GM18907 (cell line): ENCODE results near the gene PTPRO.

Source experiments
- ATAC-seq: cut with Tn5 transposase; IDR thresholded peaks from one replicate; pipeline ENCODE4 v1.9.1; 2021; ENCODE audit warnings: mild to moderate bottlenecking, moderate library complexity; ENCODE audit not compliant: unreplicated experiment

Gene PTPRO

DNA sequence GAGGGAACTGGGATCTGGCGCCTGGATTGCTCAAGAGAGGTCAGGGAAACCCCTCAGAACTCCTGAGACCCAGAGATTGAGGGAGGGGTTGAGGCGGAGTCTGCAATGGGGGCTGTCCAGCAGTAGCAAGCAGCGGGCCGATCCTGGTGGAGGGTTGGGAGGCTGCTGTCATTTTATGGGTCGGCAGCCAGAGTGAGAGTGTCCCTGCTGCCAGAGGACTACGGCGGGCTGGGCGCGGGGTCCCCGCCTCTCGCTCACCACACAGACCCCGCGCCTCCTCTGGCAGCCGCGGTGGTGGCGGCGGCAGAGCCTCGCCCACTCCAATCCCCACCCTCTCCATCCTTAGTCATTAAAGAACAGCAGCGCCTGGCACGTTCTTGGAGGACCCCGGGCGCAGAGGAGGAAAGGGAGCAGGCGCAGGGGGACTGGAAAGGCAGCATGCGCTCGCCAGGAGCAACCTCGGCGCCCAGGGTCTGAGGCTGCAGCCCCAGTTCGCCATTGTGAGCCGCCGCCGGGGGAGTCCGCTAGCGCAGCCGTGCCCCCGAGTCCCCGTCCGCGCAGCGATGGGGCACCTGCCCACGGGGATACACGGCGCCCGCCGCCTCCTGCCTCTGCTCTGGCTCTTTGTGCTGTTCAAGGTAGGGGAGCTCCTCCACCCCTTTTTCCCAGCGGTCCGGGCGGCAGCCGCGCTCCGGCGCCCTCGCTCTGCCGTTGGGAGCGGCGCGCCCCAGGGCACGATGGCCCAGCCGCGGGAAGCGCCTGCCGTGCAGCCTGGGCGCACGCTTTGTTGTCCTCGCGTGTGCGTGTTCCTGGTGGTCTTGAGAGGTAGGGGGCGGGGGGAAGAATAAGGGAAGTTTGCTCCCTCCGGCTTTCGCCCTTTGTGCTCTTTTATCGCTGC, at the start of gene PTPRO:
TSS of gene PTPRO (plus strand) at position 345 of the 898 bp plus-strand sequence.
- no peak for ATAC-seq

DNA sequence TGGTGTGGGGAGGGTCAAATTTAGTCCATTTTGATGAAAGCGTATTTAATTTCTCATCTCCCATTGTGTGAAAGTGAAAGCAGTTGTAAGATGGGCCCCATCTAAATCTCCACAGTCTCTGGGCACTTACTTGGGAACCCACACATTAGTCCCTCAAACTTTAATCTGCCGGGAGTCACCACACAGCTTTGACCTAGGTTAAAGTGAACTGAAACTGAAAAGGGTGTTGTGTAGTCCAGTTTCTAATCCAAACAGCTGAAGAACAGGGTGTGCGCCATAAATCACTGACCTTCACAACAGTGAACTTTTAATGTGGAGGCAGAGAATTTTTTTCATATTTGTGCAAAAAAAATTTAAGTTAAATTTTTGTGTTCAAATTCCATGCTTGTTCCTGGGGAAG, 48.4 kb upstream of the PTPRO start:
- ATAC-seq = no peak

DNA sequence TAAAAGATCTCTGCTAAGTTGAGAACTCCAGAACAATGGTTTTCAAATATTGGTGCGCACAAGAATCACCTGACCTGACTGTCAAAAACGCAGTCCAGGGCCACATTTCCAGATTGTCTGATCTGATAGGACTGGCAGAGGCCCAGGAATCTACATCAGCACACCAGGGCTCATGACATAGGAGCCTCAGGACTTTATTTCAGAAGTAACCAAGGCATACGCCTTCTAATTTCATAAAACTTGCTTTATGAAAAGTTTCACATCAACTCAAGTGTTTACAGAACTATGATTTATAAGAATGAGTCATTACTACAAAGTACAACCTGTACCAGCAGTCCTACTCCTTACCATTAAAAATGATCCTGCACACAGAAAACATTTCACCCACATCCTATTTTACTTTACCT, 47.7 kb upstream of the PTPRO start:
- no peak for ATAC-seq

DNA sequence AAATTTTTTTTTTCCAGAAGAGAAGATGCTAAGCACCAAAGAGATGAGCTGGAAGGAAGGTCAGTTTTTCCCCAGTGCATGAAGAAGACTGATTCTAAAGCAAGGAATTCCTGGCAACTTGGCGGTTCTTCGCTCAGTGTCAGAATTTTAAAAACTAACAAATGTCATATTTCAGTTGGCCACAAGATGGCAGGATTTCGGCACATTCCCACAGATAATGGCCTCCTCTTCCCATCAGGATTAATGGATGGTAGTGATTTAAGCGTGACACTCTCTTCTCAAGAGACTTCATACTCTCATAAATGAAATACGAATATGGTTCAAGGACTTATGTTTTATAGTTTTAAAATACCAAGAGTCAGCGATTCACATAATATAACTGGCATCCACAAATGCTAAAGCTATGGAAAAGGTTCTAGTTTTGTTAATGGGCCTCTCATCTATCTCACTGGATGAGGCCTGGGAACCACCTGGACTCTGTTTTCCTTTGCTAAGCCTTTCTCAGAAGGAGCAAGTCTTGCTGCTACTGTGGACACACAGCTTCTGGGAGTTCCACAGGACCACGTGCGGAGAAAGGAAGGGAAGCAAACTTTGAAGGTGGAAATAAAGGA, 46.1 kb upstream of the PTPRO start:
- ATAC-seq = no peak

DNA sequence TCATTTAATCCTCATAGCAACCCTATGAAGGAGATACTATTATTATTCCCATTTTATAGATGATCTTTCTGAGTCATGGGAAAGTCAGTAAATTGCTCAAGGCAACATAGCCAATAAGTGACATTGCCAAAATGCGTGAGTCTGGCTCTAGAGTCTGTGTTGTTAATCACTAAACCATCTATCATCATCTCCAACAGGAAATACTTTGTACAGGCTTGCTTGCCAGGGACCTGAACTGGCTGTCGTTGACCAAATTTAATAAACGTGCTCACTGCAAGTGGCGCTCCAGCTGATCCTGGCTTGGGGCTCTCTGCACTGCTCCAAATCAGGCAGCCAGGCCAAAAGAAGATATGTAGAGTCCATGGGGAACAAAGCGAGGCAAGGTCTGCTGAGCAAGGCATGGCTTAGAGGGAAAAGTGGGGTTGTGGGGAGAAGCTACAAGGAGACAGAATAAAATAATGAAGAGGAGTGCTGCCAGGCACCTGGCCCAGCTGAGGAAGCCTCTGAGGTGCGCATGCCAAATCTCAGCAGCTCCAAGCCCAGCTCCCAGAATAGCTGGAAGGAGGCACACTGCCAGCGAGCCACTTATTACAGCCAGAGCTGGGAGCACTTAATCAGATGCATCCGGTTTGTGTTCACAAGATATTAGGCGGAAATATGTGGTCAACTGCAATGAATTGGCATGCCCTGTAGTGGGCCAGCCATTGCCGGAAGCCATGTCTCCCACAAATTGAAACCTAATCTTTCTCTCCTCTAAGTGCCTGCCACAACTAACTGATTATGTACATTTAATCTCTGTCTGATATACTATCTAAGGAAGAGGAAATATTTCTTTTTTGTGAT, 43.3 kb upstream of the PTPRO start:
- peak; percentile 97 for ATAC-seq

DNA sequence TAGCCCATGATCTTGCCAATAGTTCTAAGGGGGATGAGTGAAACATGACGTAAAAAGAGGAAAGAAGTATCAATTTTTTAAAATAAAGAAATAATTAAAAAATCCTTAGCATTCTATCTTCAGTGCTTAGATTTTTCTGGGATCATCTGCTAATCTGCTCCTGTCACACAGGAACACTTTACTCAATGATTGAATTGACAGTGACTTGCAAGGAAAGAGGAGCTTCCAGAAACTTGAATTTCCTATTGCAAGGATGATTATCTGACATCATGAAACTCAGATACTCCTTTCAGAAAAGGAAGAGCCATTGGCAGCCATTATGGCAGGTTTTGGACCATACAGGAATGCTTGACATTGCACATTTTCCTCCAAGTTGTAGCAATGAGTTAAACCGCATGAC, 41.4 kb upstream of the PTPRO start:
- no peak for ATAC-seq

DNA sequence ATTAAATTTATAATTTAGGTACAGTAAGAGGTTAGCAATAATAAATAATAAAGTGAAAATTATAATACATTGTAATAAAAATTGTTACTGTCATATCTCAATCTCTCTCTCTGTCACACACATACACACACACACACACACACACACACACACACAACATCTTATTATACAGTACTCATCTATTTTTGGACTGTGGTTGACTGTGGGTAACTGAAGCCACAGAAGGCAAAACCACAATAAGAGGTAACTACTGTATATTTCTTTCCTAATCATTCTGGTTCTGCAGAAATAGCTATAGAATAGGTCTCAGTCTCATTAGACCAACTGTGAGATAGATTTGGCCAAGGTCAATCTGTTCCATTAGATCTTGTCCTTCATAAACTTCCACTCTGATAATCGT, 33.1 kb upstream of the PTPRO start:
- ATAC-seq = no peak

DNA sequence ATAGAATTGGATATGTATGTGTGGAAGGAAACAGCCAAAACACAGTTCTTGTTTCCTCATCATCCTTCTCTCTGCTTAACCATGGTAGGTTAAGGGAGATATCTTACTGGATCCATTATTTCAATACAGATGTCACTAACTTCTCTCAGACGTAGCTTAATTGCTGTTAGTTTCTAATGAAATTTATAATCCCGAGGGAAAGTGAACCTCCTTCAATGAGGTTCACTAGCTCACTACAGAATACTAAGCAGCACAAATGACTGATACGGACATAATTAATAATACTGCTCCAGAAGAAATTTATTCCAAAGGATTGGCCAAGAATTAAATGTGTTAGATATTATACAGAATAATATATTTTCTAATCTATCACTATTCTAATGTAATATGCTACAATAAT, 28.6 kb upstream of the PTPRO start:
- no peak for ATAC-seq

DNA sequence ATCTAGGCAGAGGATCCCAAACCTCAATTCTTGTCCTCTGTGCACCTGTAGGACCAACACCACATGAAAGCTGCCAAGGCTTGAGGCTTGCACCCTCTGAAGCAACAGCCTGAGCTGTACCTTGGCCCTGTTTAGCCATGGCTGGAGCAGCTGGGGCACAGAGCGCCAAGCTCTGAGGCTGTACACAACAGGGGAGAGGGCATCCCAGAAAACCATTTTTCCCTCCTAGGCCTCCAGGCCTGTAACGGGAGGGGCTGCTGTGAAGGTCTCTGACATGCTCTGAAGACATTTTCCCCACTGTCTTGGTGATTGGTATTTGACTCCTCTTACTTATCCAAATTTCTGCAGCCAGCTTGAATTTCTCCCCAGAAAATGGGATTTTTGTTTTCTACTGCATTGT, 22.4 kb upstream of the PTPRO start:
- no peak for ATAC-seq

DNA sequence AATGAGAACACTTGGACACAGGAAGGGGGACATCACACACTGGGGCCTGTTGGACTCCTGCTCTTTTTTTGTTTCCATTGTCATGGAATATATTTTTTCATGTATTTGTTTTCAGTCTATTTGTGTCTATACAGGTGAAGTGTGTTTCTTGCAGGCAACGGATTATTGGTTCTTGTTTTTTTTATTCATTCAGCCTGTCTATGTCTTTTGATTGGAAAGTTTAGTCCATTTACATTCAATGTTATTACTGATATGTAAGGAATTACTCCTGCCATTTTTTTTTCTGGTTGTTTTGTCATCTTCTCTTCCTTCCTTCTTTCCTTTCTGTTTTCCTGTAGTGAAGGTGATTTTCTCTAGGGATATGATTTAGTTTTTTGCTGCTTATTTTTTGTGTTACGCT, 18.0 kb upstream of the PTPRO start:
- no peak for ATAC-seq

DNA sequence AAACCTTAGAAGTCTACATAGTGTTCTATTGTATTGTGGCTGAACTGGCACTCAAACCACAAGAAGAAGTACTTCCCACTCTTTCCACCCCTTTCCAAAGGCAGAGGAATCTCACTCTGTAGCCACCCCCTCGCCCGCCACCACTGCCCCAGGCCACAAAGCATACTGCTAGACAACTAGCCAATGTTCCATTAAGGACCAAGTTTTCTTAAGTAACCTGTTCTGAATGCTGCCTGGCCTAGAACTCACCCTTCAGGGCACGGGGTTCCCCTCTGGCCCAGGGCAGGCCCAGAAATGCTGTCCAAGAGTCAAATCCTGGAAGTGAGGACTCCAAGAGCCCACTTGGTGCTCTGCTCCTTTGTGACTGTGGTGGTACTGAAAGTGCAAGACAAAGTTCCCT, 15.7 kb upstream of the PTPRO start:
- ATAC-seq = no peak

DNA sequence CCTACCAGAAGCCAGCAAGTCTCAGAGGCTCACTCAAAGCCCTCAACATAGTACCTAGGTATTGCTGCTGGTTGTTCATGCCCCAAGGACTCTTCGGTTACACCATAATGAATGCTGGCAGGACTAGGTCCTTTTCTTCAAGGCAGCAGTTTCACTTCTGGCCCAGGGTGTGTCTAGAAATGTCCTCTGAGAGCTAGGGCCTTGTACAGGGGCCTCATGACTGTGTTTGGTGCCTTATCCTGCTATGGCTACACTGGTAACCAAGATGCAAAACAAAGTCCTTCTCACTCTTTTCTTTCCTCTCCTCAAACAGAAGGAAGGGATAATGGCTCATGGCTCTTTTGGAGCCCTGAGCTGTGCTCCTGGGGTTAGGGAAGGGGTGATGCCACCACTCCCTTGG, 15.2 kb upstream of the PTPRO start:
- ATAC-seq = no peak

DNA sequence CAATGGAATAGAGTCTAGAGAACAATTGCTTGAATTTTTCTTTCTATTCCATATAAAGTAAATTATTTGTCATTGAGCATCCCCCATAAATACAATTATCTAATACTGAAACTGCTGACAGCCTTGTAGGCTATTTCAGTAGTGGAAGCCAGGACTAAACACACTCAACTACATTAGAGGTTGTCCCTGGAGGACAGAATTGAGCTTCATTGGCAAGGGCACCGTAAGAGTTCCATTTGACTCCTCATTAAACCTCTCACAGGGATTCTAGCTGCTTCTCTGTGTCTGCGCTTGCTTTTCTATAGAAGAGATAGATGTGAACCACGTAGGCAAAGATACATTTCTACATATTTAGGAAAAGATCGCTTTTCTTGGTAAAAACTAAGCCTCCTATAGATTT, 3.5 kb upstream of the PTPRO start:
- ATAC-seq = no peak

DNA sequence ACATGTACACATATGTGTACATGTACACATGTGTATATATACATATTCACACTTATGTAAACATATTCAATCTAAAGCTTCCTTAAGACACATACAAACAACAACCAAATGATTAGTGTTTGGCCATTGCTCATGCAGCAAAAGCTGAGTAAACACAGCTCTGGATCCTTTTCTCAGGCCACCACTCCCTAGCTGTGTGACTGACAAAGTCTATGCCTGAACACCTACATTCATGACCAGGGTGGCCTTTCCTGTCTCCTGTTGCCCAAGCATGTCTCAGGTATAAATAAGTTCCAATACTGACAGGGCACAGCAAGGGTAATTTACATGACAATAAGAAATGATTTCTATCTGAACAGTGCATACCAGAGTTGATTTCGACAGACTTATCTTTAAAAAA, 1.4 kb upstream of the PTPRO start:
- no peak for ATAC-seq

DNA sequence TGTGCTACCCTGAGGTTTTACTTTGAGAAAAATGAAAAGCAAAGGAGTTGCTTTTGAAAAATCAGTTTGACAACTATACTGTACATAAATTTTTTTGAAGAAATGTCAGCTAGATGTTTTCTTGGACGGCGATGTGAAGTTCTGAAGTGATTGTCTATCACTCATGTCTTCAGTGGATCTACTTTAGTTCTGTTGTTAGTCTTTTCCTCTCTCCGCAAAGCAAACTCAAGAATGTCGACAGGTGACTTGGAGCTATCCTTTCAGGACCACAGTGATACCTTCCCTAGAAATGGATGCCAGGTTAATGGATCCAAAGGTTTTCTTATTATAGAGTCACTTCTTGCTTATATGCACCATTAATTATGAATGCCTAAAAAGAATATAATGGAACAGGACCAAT, 1.2 kb downstream of the PTPRO start:
- ATAC-seq = no peak

DNA sequence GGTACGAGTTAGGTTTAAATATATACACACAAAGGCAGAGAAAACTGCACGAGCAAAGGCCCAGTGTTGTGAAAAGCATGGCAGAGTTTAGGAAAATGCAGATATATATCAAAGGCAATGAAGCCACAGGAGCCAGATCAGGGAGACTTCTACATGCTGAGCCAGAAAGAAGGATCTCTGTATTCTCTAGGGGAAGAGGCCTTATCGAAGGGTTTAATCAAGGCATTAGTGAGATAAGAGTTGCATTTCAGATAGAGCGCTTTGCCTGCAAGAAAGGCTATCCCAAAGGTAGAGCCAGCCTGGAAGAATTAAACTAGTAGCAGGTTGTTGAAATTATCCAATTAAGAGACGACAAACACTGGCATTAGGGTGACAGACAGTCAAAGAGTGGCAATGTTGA, 7.6 kb downstream of the PTPRO start:
- no peak for ATAC-seq

DNA sequence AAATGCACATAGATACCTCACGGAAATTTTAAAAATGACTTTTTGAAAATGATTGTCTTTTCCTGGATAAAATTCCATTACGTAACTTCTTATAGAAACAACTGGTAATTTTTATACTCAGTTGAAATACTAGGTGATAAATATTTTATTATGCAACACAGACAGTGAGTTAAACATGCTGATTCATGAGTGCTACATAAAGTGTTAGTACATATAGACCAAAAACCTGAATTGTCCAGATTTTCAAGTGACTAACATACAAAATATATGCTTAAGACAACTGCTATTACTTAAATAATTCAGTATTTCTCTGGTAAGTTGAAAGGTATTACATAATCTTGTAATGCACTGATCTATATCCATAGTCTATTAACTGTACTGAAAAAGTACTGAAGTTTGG, 11.9 kb downstream of the PTPRO start:
- no peak for ATAC-seq

DNA sequence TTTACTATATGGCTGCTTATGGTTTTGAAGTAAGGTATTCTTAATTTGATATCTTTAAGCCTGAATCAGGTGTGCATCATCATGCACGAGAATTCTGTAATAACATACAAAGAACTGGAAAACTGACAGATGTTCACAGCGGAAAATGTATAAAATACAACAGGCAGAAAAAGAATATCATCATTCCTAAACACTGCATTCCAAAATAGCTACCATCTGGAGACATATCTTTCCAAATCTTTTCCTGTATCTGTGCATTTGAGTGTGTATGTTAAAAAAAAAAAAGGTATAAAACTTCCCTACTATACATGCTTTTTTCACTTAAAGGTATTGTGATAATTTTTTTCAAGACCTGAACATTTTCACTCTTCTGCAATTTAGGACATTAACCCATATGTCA, 13.7 kb downstream of the PTPRO start:
- no peak for ATAC-seq

DNA sequence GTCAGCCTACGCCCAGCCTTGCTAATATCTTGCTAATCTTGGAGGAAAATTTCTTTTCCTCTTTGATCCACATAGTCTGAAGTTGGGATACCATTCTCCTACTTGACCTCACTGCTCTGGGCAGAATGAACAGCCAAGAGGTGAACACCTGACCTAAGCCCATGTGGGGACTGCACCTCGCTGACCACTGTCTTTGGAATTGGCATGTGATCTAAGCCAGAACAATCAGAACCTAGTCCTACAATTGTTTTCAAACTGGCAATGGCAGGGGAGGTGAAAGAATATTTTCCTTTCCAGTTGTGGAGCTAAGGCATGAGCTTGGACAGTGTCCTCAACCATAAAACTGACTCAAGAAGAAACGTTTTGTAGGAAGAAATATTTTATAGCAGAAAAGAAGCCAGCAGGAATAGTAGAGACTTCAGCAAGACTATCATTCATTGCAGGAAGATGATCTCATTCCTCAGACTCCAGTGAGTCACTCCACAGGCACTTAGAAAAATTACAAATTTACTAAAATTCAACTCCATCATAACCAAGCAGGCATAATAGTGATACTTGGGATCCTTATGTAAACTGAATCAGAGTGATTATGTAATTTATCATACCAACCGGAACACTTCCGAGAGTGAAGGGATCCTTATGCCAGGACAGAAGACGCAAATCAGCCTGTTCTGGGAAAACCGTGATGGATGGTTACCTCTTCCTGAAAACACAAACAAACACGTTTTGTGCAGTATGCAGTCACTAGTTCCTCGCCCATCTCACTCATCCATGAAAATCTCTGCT, 14.7 kb downstream of the PTPRO start:
- no peak for ATAC-seq

DNA sequence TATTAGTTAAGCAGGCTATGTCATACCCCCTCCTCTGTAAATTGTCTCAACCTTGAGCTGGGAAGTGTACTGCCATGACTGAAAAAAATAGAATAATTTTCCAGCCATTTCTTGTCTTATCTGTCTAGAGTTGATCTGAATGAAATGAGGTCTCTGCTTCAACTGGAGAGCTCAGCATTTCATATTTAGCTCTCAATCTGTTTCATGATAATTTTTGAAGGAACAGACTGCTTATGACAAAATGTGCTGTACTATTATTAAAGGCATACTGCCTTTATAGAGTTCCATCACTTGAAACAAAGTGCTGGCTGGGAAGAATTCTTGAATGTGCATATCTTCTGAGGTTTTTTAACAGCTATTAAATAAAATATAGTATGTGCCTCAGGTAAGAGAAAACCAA, 19.1 kb downstream of the PTPRO start:
- no peak for ATAC-seq

DNA sequence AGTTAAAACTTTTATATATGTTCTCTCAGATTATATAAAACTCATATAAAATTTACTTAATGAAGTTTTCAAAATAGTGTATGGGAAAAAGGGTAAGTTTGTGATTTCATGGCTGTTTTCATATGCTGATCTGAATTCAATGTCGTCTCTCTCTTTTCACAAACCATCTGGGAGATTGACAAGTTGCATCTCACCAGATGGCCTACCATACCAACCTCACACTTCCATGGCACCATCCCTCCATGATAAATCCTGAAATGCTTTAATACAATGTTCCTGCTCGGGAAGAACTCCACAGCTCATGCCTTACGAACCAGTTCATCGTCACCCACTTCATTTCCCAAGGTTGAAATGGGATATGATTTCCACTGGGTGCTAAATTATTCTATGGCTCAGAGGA, 22.3 kb downstream of the PTPRO start:
- no peak for ATAC-seq
